ENCODE data around the gene FBXO42. TPM values are rescaled to one million over a fixed set of nuclear protein-coding genes. Genes with fewer than 3 reads are reported as not detected.
"Not testable (repeated sequence)": the region's sequence is repeated elsewhere in the genome, so short reads cannot be mapped to it uniquely, and the experiment has no call there.

The FBXO42 gene
- total and polyA plus RNA-seq, 8 donors: 7.4 to 11.9 (median 9.7) TPM

GRCh38 chr1:16367258-16367967, 15.1 kb upstream of the FBXO42 start:
- H3K27ac ChIP-seq: peak overlapping the region; percentile 78 to 98 (median 92)
- WGBS, 2 donors: 0 to 1% methylated on average over 34 to 46 of the region's 47 CpGs
- peak in 4 of 6 donors; percentile 74 to 83 (median 82) for DNase-seq
- peak overlapping the region; percentile 71 to 93 (median 88) for H3K4me3 ChIP-seq
- TF ChIP-seq CTCF (IDR thresholded peaks at IDR 0.05): no peak
- no peak for FAIRE-seq
- no peaks in the 10 kb centered on the region for H3K9me3 ChIP-seq
- peak; percentile 75 to 88 (median 83) for ATAC-seq
- peaks cover 3 to 33% (median 15%) of the 10 kb centered on the region in 3 donors for H3K4me1 ChIP-seq
- intact Hi-C loops (cut with DNase I): no loop called here
- no peaks in the 10 kb centered on the region for H3K27me3 ChIP-seq
- H3K36me3 ChIP-seq: no peaks in the 10 kb centered on the region

- Histone ChIP-seq H3K27ac (peak within 1 kb of the TSS; percentile 78 to 98 (median 92)), H3K9me3 (no peaks in the 10 kb centered on the region), H3K27me3 (no peaks in the 10 kb centered on the region), H3K4me1 (peaks cover 3 to 27% (median 15%) of the 10 kb centered on the region in 3 donors), H3K4me3 (peak within 1 kb of the TSS; percentile 71 to 93 (median 88)), H3K36me3 (no peaks in the 10 kb centered on the region)
- ATAC-seq (peak; percentile 89 to 94 (median 90)), DNase-seq (peak; percentile 93 to 98 (median 96)), FAIRE-seq (peak; percentile 90)
- WGBS, 2 donors: 0 to 1% methylated on average over 24 of the region's 24 CpGs
- TF ChIP-seq CTCF (IDR thresholded peaks at IDR 0.05): no peak
- intact Hi-C loops (cut with DNase I): no loop called here
Observed at GRCh38 chr1:16366722-16367257, 14.5 kb upstream of the FBXO42 start, which contains the start of gene SZRD1. SZRD1 (plus strand) TSS chr1:16367242; CDS start chr1:16367258, 16 bp downstream.

GRCh38 chr1:16365146-16365498, 12.8 kb upstream of the FBXO42 start:
- H3K4me1 ChIP-seq: peaks cover 3 to 27% (median 15%) of the 10 kb centered on the region in 3 donors
- DNase-seq; H3K9me3 ChIP-seq; H3K27me3 ChIP-seq; FAIRE-seq; H3K36me3 ChIP-seq; intact Hi-C loops (cut with DNase I); H3K4me3 ChIP-seq: not testable (repeated sequence)
- peak in 2 of 4 donors; percentile 1 to 9 for ATAC-seq
- 29 to 35% methylated on average over 3 of the region's 3 CpGs for WGBS, 2 donors
- peak overlapping the region in 2 of 4 donors; percentile 40 to 64 for H3K27ac ChIP-seq

GRCh38 chr1:16356867-16357266, 4.6 kb upstream of the FBXO42 start:
- intact Hi-C loops (cut with DNase I): no loop called here
- ATAC-seq (no peak), FAIRE-seq (no peak), DNase-seq (no peak)
- Histone ChIP-seq H3K36me3 (no peaks in the 10 kb centered on the region), H3K4me3 (no peak overlapping the region), H3K27ac (no peak overlapping the region), H3K9me3 (no peaks in the 10 kb centered on the region), H3K27me3 (no peaks in the 10 kb centered on the region), H3K4me1 (no peaks in the 10 kb centered on the region)
- 74 to 81% methylated on average over 3 of the region's 3 CpGs for WGBS, 2 donors
- TF ChIP-seq CTCF (IDR thresholded peaks at IDR 0.05): no peak

- Histone ChIP-seq H3K27ac (no peak overlapping the region), H3K27me3 (no peaks in the 10 kb centered on the region), H3K9me3 (no peaks in the 10 kb centered on the region), H3K4me3 (no peak overlapping the region), H3K4me1 (peaks cover 4 to 14% (median 7%) of the 10 kb centered on the region in 3 donors), H3K36me3 (no peaks in the 10 kb centered on the region)
- no peak for TF ChIP-seq CTCF (IDR thresholded peaks at IDR 0.05)
- ATAC-seq (no peak), FAIRE-seq (no peak), DNase-seq (no peak)
- intact Hi-C loops (cut with DNase I): no loop called here
- WGBS, 2 donors: 84 to 98% methylated on average over 2 of the region's 2 CpGs
Observed at GRCh38 chr1:16354619-16355018, 2.3 kb upstream of the FBXO42 start.

All from pancreas (tissue), 10 donors.